Raji (cell line): Measurements from ENCODE around the gene RAB11FIP4.

Experiments
- POLR2A ChIP-seq: IDR thresholded peaks from 2 replicates; pipeline ENCODE4 v1.6.1; 2011; ENCODE audit warnings: low read depth, low read length, control low read depth; ENCODE audit not compliant: insufficient read depth

The RAB11FIP4 gene

GRCh38 chr17:31523862-31524730, 132.6 kb downstream of the RAB11FIP4 start:
- TF ChIP-seq POLR2A, result no peak

GRCh38 chr17:31524926-31525800, 133.7 kb downstream of the RAB11FIP4 start:
- no peak for TF ChIP-seq POLR2A

GRCh38 chr17:31525801-31526549, 134.5 kb downstream of the RAB11FIP4 start:
- no peak for TF ChIP-seq POLR2A

DNA sequence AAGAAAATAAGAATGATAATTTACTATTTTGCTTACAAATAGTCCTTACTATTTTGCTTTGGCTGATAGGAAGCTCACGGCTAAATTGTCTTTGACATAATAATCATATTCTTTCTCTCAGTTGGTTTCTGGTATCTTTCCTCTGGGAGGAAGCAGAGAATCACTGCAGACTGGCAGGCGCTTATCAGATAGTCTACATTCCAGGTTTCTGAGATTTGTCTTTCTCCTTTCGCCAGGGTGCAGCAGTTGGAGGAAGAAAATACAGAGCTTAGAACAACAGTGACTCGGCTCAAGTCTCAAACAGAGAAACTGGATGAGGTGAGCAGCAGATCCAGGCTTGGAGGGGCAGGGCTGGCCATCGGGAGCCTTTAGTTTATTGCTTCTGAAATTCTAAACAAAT, 136.1 kb downstream of the RAB11FIP4 start:
- TF ChIP-seq POLR2A, result no peak

DNA sequence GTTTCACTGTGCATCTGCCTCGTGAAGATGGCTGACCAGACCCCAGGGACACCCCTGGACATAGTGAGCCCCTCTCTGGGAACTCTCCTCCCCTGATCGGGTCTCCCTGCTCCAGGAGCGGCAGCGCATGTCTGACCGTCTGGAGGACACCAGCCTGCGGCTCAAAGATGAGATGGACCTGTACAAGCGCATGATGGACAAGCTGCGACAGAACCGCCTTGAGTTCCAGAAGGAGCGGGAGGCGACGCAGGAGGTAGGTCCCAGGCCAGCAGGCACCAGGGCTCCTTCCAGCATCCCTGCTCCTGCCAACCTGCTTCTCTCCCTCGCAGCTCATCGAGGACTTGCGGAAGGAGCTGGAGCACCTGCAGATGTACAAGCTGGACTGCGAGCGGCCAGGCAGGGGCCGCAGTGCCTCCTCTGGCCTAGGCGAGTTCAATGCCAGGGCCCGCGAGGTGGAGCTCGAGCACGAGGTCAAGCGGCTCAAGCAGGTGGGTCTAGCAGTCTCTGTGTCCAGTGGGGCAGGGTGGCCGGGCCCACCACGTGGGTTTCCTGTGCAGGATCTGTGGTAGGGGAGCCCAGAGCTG, 136.9 kb downstream of the RAB11FIP4 start:
- no peak for TF ChIP-seq POLR2A

DNA sequence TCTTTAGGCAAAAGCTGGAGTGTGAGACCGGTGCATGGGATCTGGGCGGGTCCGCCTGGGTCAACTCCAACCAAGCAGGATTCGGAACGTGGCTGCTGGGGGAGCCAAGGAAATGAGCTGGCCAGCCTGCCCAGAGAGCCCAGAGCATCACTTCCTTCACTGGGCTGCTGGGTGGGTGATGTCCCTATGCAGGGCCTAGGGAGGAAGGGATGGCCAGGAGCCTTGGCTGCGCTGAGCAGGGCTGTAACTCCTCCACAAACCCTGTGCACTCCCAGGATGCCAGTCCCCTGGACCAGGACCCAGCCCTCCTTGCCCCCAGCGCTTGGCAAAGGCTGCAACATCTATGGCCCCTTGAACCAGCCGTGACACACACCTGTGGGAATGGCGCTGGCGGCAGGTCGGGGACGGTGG, 138.4 kb downstream of the RAB11FIP4 start:
- no peak for TF ChIP-seq POLR2A

GRCh38 chr17:31530391-31530985, 139.0 kb downstream of the RAB11FIP4 start:
- TF ChIP-seq POLR2A, result no peak

DNA sequence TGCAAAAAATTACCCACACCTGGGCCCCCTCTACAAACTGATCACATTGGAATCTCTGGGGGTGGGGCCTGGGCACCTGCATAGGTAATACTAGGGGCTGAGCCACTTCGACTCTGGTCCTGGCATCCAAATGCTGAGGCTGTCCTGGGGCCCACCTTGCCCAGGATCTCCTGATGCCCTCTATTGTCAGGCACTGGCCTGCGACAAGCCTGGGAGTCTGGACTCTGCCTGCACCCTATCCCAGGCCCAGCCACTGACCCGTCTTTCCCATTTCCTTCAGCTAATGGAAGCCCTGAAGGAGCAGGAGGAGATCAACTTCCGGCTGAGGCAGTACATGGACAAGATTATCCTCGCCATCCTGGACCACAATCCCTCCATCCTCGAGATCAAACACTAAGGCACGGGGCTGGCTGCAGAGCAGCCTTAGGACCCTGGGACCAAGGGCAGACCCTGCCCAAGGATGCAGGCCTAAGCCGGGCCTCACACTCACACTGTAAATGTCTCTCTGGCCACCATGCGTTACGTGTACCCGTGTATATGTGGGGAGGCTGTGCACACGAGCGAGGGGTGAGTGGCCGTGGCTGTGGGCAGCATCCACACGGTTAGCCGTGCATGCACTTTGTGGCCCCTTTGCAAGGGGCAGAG, 140.0 kb downstream of the RAB11FIP4 start:
- TF ChIP-seq POLR2A, result no peak

DNA sequence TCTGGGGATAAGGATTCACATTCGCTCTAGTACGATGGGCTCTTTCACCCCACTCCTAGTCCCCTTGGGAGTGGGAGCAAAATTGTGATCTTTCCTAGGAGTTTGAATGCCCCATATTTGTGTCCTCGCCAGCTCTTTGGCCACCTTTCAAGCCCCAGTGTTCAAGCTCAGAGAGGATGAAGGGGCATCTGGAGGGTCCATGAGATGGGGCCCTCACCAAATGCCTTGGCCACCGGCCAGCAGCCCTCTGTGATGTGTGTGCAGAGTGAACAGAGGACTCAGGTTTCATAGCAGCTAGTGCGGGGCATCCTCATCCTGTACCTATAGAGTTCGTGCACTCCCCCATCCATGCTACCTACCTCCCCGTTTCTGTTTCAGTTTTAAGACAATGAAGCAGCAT, 140.6 kb downstream of the RAB11FIP4 start:
- no peak for TF ChIP-seq POLR2A

- TF ChIP-seq POLR2A, result no peak
These were observed 141.1 kb downstream of the RAB11FIP4 start for GRCh38 chr17:31532526-31532925.

DNA sequence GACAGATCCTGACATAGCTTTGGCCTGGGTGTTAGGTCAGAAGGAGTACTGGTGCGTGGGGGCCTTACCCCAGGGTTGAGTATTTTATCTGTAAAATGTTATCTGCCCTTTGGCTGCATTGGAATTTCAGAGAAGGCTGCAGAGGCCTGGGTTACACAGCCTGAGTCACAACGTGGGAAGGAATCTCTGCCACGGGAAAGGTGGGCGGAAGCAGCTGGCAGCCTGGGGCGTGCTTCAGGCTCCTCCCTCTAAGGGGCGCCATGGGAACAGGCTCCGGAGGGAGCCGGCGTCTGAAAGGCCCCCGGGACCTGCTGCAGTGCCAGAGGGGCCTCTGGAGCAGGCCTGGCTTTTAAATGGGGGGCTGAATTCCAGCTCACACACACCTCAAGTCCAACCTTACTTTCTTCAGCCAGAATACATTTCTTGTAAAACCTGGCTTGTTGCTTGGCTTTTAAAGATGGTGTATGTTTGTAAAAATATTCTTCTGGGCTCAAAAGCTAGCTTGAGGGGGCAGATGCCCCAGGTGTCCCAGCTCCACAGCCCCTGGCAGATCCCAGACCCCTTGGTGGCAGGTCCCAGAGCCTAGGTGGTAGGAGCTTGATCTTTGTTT, 142.2 kb downstream of the RAB11FIP4 start:
- no peak for TF ChIP-seq POLR2A

- TF ChIP-seq POLR2A, result no peak
These were observed 142.9 kb downstream of the RAB11FIP4 start for GRCh38 chr17:31534223-31534888.

DNA sequence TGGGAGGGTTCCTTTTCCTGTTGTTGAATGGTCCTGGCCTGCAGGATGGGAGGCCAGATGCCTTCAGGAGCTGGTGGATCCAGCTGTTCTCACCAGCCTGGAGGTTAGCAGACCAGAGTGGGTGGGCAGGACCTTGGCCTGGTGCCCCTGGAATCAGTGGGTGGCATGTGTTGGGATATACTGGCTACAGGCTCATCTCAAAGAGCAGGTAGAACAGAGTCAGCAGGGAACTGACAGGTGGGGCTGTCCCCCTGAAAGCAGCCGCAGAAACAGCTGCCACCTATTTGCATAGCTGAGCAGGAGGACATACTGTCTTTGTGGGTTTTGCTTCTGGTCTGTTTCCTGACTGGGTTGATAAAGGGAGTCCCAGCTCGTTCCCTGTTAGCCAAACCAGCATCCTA, 144.1 kb downstream of the RAB11FIP4 start:
- TF ChIP-seq POLR2A, result no peak; the same call in 1 of the 2 replicates
